Endodermal cell (in vitro differentiated cells): ENCODE data around the gene RIPK1. TPM values are rescaled to one million over a fixed set of nuclear protein-coding genes. Genes with fewer than 3 reads are reported as not detected.
"Not testable (repeated sequence)": the region's sequence is repeated elsewhere in the genome, so short reads cannot be mapped to it uniquely, and the experiment has no call there.

Experiments used
- DNase-seq: peaks from one replicate; pipeline ENCODE4 v3.0.0-alpha.2; 2017
- H3K27ac ChIP-seq: 2 replicates; pipeline ENCODE4 v1.5.1; 2013; ENCODE audit warnings: mild to moderate bottlenecking, low read depth, low read length, moderate library complexity
- H3K27me3 ChIP-seq: 2 replicates; pipeline ENCODE4 v1.6.1; 2013; ENCODE audit warnings: mild to moderate bottlenecking, low read length, moderate library complexity; ENCODE audit not compliant: insufficient read depth, control insufficient read depth, poor library complexity, severe bottlenecking
- H3K36me3 ChIP-seq: 2 replicates; pipeline ENCODE4 v1.7.0; 2013; ENCODE audit warnings: mild to moderate bottlenecking, low read length, moderate library complexity; ENCODE audit not compliant: control insufficient read depth, insufficient read depth
- H3K4me1 ChIP-seq: one replicate; pipeline ENCODE4 v1.7.0; 2013; ENCODE audit warnings: low read length; ENCODE audit not compliant: control insufficient read depth, insufficient read depth
- H3K4me3 ChIP-seq: 2 replicates; pipeline ENCODE4 v1.5.1; 2013; ENCODE audit warnings: mild to moderate bottlenecking, low read length, moderate library complexity
- H3K9ac ChIP-seq: 2 replicates; pipeline ENCODE4 v1.6.1; 2013; ENCODE audit warnings: mild to moderate bottlenecking, low read length, moderate library complexity; ENCODE audit not compliant: poor library complexity, severe bottlenecking; ENCODE audit errors: extremely low read depth
- H3K9me3 ChIP-seq: 2 replicates; pipeline ENCODE4 v1.6.1; 2013; ENCODE audit warnings: mild to moderate bottlenecking, low read length, moderate library complexity; ENCODE audit not compliant: control insufficient read depth
- H3K27ac Mint-ChIP-seq: 2 replicates; pipeline ENCODE4 v1.8.0; 2020; ENCODE audit warnings: mixed read lengths
- H3K27me3 Mint-ChIP-seq: 2 replicates; pipeline ENCODE4 v1.8.0; 2021; ENCODE audit warnings: mild to moderate bottlenecking, mixed read lengths; ENCODE audit not compliant: insufficient read depth
- H3K36me3 Mint-ChIP-seq: 2 replicates; pipeline ENCODE4 v1.8.0; 2020; ENCODE audit warnings: low read depth, mixed read lengths
- H3K4me1 Mint-ChIP-seq: 2 replicates; pipeline ENCODE4 v1.8.0; 2020; ENCODE audit warnings: mixed read lengths
- H3K4me3 Mint-ChIP-seq: 2 replicates; pipeline ENCODE4 v1.8.0; 2020; ENCODE audit warnings: mild to moderate bottlenecking, moderate library complexity, mixed read lengths
- H3K9me3 Mint-ChIP-seq: 2 replicates; pipeline ENCODE4 v1.8.0; 2020; ENCODE audit warnings: mild to moderate bottlenecking, mixed read lengths
- CTCF ChIP-seq: fragments of 200-600 bp; sonication (generic); conservative IDR thresholded peaks from 2 replicates; pipeline ENCODE4 v1.5.0; 2021; ENCODE audit warnings: antibody characterized with exemption, mild to moderate bottlenecking
- WGBS, 2 experiments: methylation state at CpG; one replicate each; pipeline versions ENCODE4 v1.1.5 to v1.1.7; 2013; ENCODE audit warnings: missing lambda C conversion rate in 2 of 2, mixed read lengths in 1 of 2; ENCODE audit not compliant: insufficient coverage in 1 of 2, insufficient read length in 1 of 2; 5-methylcytosine and 5-hydroxymethylcytosine counted together
- total RNA-seq, 2 donors: library from RNA; stranded (reverse); fragmentation: NEBNext Ultra II Directional in 1 of 2; extraction: Animal tissue kit (Norgen Biotek cat#: 25700) in 1 of 2; gene quantifications; 2 replicates in 1 of 2; 3 replicates in 1 of 2; pipeline ENCODE4 v1.2.1, GENCODE V29; 2021

The RIPK1 gene
- total RNA-seq, 2 donors from 2014 or later, result 10.2 to 18.7 TPM

DNA sequence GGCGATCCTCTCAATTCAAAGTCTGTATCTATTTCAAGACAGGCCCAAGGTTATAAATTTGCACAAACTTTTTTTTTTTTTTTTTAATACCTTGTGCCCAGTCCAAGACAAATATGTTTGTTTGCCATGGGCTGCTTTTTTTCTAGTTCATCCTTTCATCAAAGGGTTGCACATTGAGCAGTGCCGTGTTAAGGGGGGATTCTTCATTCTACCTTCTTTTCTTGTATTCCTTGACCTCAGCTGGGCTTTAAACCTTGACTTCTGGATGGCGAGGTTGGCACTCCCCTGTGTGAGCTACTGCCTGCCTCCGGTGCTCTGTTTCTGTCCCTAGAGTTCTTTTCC lies 7.4 kb downstream of the RIPK1 start:
- H3K4me1 Mint-ChIP-seq, result peaks cover 6% of the 10 kb centered on the region
- no peak overlapping the region for H3K4me3 Mint-ChIP-seq
- 73 to 79% methylated on average over 2 to 4 of the region's 4 CpGs for WGBS, 2 experiments
- no peak for DNase-seq
- Histone ChIP-seq H3K4me3 (no peak overlapping the region), H3K36me3 (peaks cover 45% of the 10 kb centered on the region), H3K9me3 (peaks cover 5% of the 10 kb centered on the region), H3K9ac (no peak overlapping the region), H3K27ac (peak overlapping the region; percentile 24), H3K27me3 (no peaks in the 10 kb centered on the region), H3K4me1 (no peaks in the 10 kb centered on the region)
- H3K27ac Mint-ChIP-seq, result no peak overlapping the region
- H3K36me3 Mint-ChIP-seq, result peaks cover 48% of the 10 kb centered on the region
- TF ChIP-seq CTCF, result no peak
- no peaks in the 10 kb centered on the region for H3K27me3 Mint-ChIP-seq
- peaks cover 3% of the 10 kb centered on the region for H3K9me3 Mint-ChIP-seq

- no peak overlapping the region for H3K27ac Mint-ChIP-seq
- peaks cover 53% of the 10 kb centered on the region for H3K36me3 Mint-ChIP-seq
- no peaks in the 10 kb centered on the region for H3K27me3 Mint-ChIP-seq
Measured at GRCh38 chr6:3076320-3076719, 8.0 kb downstream of the RIPK1 start.

DNA sequence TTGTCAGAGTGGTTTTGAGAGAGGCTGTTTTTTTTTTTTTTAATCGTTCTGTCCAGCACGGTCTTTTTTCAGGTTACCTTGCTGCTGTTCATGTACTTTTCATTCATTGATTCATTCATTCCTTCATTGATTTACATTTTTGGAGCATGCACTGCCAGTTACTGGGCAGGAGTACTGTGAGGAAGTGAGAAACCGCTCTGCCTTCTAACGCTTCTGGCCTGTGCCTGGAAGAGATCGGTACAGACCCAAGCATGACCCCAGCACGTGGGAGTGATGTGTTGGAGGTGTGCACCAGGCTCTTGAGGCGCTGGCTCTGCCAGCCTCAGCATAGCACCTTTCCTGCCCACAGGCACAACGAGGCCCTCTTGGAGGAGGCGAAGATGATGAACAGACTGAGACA lies 9.1 kb downstream of the RIPK1 start:
- Histone ChIP-seq H3K9ac (no peak overlapping the region), H3K36me3 (peaks cover 59% of the 10 kb centered on the region), H3K9me3 (peaks cover 12% of the 10 kb centered on the region), H3K27ac (no peak overlapping the region), H3K27me3 (no peaks in the 10 kb centered on the region), H3K4me3 (no peak overlapping the region), H3K4me1 (no peaks in the 10 kb centered on the region)
- peaks cover 3% of the 10 kb centered on the region for H3K4me1 Mint-ChIP-seq
- 91 to 97% methylated on average over 6 to 8 of the region's 9 CpGs for WGBS, 2 experiments
- no peak overlapping the region for H3K27ac Mint-ChIP-seq
- no peak for DNase-seq
- no peaks in the 10 kb centered on the region for H3K27me3 Mint-ChIP-seq
- H3K9me3 Mint-ChIP-seq, result peaks cover 3% of the 10 kb centered on the region
- H3K36me3 Mint-ChIP-seq, result peaks cover 62% of the 10 kb centered on the region
- TF ChIP-seq CTCF, result no peak
- no peak overlapping the region for H3K4me3 Mint-ChIP-seq

More at GRCh38 chr6:3076320-3076719, 8.0 kb downstream of the RIPK1 start:
- 95% methylated on average over 2 of the region's 3 CpGs; no CpG with 5 or more reads in 1 of the 2 experiments for WGBS, 2 experiments
- TF ChIP-seq CTCF, result no peak
- Histone ChIP-seq H3K4me3 (no peak overlapping the region), H3K9ac (no peak overlapping the region), H3K27me3 (no peaks in the 10 kb centered on the region), H3K27ac (no peak overlapping the region), H3K36me3 (peaks cover 50% of the 10 kb centered on the region), H3K4me1 (no peaks in the 10 kb centered on the region), H3K9me3 (peaks cover 9% of the 10 kb centered on the region)
- no peak overlapping the region for H3K4me3 Mint-ChIP-seq
- peaks cover 3% of the 10 kb centered on the region for H3K4me1 Mint-ChIP-seq
- DNase-seq, result no peak
- peaks cover 3% of the 10 kb centered on the region for H3K9me3 Mint-ChIP-seq

- not testable (repeated sequence) for H3K9me3 Mint-ChIP-seq, H3K4me3 ChIP-seq, H3K27ac Mint-ChIP-seq, DNase-seq, H3K27me3 Mint-ChIP-seq, H3K4me3 Mint-ChIP-seq, H3K27ac ChIP-seq, H3K9ac ChIP-seq, H3K4me1 ChIP-seq, H3K27me3 ChIP-seq, H3K4me1 Mint-ChIP-seq
- Histone ChIP-seq H3K36me3 (peaks cover 69% of the 10 kb centered on the region), H3K9me3 (peaks cover 17% of the 10 kb centered on the region)
- 94 to 96% methylated on average over 8 of the region's 8 CpGs for WGBS, 2 experiments
- peaks cover 68% of the 10 kb centered on the region for H3K36me3 Mint-ChIP-seq
Measured at GRCh38 chr6:3078952-3079351, 10.7 kb downstream of the RIPK1 start.
